SHP77 treated with DMSO at 0.1 percent for 48 hours (cell line): ENCODE measurements around the gene UBE2E1.
"Not testable (repeated sequence)": the region's sequence is repeated elsewhere in the genome, so short reads cannot be mapped to it uniquely, and the experiment has no call there.

Experiments used
- DNase-seq: peaks from one replicate; lab custom pipeline; 2025; lab: John Stamatoyannopoulos, UW

Gene UBE2E1

GRCh38 chr3:23916886-23917678 is 111.3 kb downstream of the UBE2E1 start, which contains the start of the genes NKIRAS1 and RPL15:
NKIRAS1 (minus strand) TSS chr3:23916990; CDS start chr3:23910904, 6,086 bp downstream.
RPL15 (plus strand) TSS chr3:23917132; CDS start chr3:23917860, 728 bp downstream.
- peak; percentile 90 for DNase-seq

GRCh38 chr3:23917679-23918303 is 112.0 kb downstream of the UBE2E1 start:
- DNase-seq, result not testable (repeated sequence)

- DNase-seq, result not testable (repeated sequence)
Observed at GRCh38 chr3:23918331-23918730, 112.6 kb downstream of the UBE2E1 start.

- DNase-seq, result no peak
Observed at GRCh38 chr3:23919628-23920027, 113.9 kb downstream of the UBE2E1 start.

- DNase-seq, result no peak
Observed at GRCh38 chr3:23920151-23920655, 114.4 kb downstream of the UBE2E1 start.

GRCh38 chr3:23921052-23921511 is 115.3 kb downstream of the UBE2E1 start:
- DNase-seq, result no peak

GRCh38 chr3:23923786-23924185 is 118.0 kb downstream of the UBE2E1 start:
- no peak for DNase-seq

GRCh38 chr3:23926246-23926645 is 120.5 kb downstream of the UBE2E1 start:
- DNase-seq, result no peak

- DNase-seq, result no peak
Observed at GRCh38 chr3:23926736-23927135, 121.0 kb downstream of the UBE2E1 start.

- DNase-seq, result no peak
Observed at GRCh38 chr3:23928524-23928923, 122.8 kb downstream of the UBE2E1 start.

GRCh38 chr3:23931597-23931996 is 125.8 kb downstream of the UBE2E1 start:
- no peak for DNase-seq

- DNase-seq, result no peak
Observed at GRCh38 chr3:23932571-23932970, 126.8 kb downstream of the UBE2E1 start.

- DNase-seq, result no peak
Observed at GRCh38 chr3:23934253-23934652, 128.5 kb downstream of the UBE2E1 start.

GRCh38 chr3:23937296-23937695 is 131.5 kb downstream of the UBE2E1 start:
- no peak for DNase-seq

GRCh38 chr3:23938688-23939087 is 132.9 kb downstream of the UBE2E1 start:
- no peak for DNase-seq

- DNase-seq, result no peak
Observed at GRCh38 chr3:23940775-23941174, 135.0 kb downstream of the UBE2E1 start.
